LNCAP (cell line): Measurements from ENCODE around the gene TPPP.

ENCODE experiments used
- TF ChIP-seq, protein P1 (sequence below): fragments of 450-650 bp; IDR thresholded peaks from 2 replicates; pipeline ENCODE4 v1.5.1; 2017; ENCODE audit warnings: mild to moderate bottlenecking

TPPP gene

DNA sequence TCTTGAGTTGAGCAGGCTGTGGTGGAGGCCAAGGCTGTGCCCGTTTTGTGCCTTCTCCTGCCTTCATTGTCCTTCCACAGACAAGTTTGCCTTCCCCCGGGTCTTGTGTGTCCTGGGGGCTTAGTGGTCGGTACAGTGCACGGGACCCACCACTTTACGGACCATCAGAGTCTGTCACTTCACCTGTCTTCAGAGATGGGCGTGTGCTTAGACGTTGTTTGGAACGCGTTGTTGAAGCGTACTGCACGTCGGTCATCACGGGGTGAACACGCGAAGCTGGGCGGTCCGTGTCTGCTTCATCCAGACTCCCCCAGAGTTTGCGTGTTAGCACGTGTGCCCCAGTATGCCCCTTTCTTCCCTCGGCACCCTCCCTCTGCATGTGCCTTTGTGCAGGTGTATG, 56.2 kb downstream of the TPPP start:
- TF ChIP-seq, protein P1, sequence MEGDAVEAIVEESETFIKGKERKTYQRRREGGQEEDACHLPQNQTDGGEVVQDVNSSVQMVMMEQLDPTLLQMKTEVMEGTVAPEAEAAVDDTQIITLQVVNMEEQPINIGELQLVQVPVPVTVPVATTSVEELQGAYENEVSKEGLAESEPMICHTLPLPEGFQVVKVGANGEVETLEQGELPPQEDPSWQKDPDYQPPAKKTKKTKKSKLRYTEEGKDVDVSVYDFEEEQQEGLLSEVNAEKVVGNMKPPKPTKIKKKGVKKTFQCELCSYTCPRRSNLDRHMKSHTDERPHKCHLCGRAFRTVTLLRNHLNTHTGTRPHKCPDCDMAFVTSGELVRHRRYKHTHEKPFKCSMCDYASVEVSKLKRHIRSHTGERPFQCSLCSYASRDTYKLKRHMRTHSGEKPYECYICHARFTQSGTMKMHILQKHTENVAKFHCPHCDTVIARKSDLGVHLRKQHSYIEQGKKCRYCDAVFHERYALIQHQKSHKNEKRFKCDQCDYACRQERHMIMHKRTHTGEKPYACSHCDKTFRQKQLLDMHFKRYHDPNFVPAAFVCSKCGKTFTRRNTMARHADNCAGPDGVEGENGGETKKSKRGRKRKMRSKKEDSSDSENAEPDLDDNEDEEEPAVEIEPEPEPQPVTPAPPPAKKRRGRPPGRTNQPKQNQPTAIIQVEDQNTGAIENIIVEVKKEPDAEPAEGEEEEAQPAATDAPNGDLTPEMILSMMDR: no peak

DNA sequence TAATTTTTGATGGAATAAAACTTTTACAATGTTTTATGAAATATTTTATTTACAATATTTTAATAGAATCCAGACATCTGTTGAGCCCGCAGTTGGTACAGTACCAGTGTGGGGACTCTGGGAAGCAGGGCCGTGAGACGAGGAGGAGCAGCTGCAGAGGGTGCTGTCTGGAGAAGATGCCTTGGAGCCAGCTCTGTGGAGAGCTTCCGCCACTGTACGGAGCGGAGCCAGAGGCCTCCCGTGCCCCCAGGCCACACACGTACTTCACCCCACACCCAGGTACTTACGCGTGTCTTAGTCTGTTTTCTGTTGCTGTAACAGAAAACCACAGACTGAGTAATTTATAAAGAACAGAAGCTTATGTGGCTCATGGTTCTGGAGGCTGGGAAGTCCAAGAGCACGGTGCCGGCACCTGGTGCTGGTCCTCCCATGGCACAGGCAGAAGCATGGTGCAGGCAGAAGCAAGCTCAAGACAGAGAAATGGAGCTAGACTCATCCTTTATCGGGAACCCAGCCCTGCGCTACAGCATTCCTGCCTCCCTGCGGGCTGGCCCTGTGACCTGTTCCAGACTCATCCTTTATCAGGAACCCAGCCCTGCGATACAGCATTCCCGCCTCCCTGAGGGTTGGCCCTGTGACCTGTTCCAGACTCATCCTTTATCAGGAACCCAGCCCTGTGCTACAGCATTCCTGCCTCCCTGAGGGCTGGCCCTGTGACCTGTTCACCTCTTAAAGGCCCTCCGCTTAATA, 57.7 kb downstream of the TPPP start:
- TF ChIP-seq, protein P1: no peak

DNA sequence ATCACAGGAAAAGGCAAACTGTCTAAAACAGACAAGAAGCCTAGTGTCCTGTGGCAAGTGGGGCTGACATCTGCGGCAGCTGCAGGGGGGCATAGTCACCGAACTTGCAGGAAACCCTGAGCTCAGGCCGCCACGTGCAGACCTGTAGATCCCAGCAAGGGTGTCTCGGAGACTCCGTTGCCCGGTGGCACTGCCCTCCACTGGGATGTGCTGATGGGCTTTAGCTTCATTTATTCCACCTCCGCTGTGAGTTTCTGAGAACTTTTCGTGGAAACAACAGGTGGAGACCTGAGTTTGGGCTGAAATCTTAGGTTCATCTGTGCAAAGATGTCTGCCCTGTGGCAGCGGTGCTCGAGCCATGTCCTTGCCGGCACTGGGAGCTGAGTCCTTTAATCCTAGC, 59.0 kb downstream of the TPPP start:
- TF ChIP-seq, protein P1: no peak

DNA sequence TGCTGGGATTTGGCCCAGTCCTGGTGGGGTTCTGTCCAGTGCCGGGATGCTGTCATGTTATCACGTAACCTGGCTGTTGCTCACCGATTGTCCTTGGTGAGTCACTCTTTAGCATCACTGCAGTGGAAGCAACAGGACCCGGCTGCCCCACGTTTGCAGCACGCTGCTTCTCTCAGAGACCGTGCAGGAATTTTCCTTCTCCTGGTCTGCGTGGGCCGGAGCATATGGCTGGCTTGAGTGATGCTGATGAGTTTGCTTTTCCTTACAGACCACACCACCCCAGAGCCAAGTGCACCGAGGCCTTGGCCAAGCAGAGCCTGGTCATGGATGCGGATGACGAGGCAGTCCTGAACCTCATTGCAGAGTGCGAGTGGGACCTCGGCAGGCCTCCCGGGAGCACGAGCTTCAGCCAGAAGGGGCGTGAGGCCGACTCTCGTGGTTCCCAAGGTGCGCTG, 59.6 kb downstream of the TPPP start:
- TF ChIP-seq, protein P1: no peak

DNA sequence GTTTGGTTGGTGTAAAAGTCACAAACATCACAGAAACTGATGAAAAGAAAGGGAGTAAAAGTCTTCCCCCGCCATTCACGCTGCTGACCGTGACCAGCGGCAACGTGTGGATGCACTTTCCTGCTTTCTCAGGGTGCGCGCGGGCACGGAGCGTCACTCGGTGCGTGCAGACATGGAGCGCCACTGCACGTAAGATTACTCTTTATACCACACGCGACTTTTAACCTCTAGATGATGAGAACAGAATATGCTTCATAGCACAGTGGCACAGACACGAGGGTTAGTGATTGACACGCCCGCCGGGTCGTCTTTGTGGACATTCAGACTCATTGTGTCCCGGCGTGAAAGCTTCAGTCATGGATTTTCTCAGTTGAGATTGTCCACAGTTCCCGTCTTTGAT, 65.3 kb downstream of the TPPP start:
- TF ChIP-seq, protein P1: no peak

DNA sequence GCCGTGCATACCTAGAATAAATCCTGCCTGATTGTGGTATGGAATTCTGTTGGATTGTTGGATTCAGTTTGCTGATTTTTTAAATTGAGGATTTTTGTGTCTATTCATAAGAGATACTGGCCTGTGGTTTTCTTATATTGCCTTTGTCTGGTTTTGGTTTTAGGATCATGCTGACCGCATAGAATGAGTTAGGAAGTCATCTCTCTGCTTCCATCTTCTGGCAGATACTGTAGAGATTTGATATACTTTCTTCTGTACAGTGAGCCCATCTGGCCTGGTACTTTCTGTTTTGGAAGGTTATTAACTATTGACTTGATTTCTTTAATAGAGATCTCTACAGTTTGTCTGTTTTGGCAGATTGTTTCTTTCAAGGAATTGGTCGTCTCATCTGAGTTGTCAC, 66.3 kb downstream of the TPPP start:
- TF ChIP-seq, protein P1: no peak

DNA sequence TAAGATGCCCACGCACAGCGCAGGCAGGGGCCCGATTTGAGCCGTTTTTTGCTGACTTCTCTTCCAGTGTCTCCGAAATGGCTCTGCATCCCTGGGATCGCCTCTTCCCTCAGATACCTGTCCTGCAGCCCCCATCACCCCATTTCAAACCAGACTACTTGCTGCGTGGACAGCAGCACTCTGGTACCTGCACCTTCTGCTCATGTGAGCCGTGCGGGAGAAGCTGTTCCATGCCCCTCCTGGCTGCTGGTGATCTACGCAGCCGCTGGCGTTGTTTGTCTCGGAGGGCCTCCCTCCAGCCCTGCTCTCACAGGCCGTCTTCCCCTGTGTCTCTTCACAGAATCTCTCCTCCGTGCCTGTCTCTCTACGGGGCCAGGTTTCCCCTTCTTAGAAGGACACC, 67.6 kb downstream of the TPPP start:
- TF ChIP-seq, protein P1: no peak

DNA sequence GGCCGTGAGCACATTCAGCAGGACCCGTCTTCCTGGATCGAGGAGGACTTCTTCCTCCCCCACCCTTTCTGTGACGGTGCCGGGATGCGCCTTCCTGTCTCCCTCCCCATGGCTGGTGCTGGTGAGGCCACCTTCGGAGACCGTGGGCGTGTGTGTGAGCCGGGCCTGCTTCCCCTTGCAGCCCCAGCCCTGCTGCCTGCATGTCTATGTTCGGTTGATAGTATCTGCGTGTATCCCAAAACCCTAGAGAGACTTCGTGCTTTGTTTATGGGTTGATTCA, 68.3 kb downstream of the TPPP start:
- TF ChIP-seq, protein P1: no peak
